ENCODE measurements around the gene TMPRSS7.

The TMPRSS7 gene

GRCh38 chr3:112084980-112085705 lies 50.6 kb downstream of the TMPRSS7 start:
- TF ChIP-seq CTCF (IDR thresholded peaks at IDR 0.05; ENCODE audit: insufficient read depth, missing control alignments), result no peak
- no peak for DNase-seq (ENCODE audit: insufficient read length, low spot score)
- no peak for FAIRE-seq

GRCh38 chr3:112085735-112086075 lies 51.2 kb downstream of the TMPRSS7 start:
- FAIRE-seq (no peak), DNase-seq (ENCODE audit: insufficient read length, low spot score) (no peak)
- no peak for TF ChIP-seq CTCF (IDR thresholded peaks at IDR 0.05; ENCODE audit: insufficient read depth, missing control alignments)

GRCh38 chr3:112086076-112086854 lies 51.7 kb downstream of the TMPRSS7 start, which contains the start of gene C3orf52:
Gene C3orf52 (plus strand): TSS chr3:112086389. CDS start chr3:112086408, 19 bp downstream.
- FAIRE-seq (no peak), DNase-seq (ENCODE audit: insufficient read length, low spot score) (peak; percentile 88)
- TF ChIP-seq CTCF (IDR thresholded peaks at IDR 0.05; ENCODE audit: insufficient read depth, missing control alignments), result no peak

GRCh38 chr3:112086875-112087524 lies 52.5 kb downstream of the TMPRSS7 start:
- FAIRE-seq (no peak), DNase-seq (ENCODE audit: insufficient read length, low spot score) (no peak)
- no peak for TF ChIP-seq CTCF (IDR thresholded peaks at IDR 0.05; ENCODE audit: insufficient read depth, missing control alignments)

- no peak for TF ChIP-seq CTCF (IDR thresholded peaks at IDR 0.05; ENCODE audit: insufficient read depth, missing control alignments)
- no peak for FAIRE-seq
- DNase-seq (ENCODE audit: insufficient read length, low spot score), result no peak
Measured at GRCh38 chr3:112087746-112088145, 53.2 kb downstream of the TMPRSS7 start.

GRCh38 chr3:112088944-112089343 lies 54.4 kb downstream of the TMPRSS7 start:
- DNase-seq (ENCODE audit: insufficient read length, low spot score) (no peak), FAIRE-seq (no peak)
- no peak for TF ChIP-seq CTCF (IDR thresholded peaks at IDR 0.05; ENCODE audit: insufficient read depth, missing control alignments)
